Dermis blood vessel endothelial cell (primary cell): Measurements from ENCODE around the gene ABR. TPM values are rescaled to one million over a fixed set of nuclear protein-coding genes. Genes with fewer than 3 reads are reported as not detected.
"Not testable (repeated sequence)": the region's sequence is repeated elsewhere in the genome, so short reads cannot be mapped to it uniquely, and the experiment has no call there.

ENCODE experiments used
- DNase-seq: peaks from one replicate; pipeline ENCODE4 v3.0.0; 2010
- total RNA-seq: library from RNA; depleted of rRNA; stranded (reverse); fragments of >200 nt; gene quantifications from 2 replicates; pipeline ENCODE4 v1.2.3, GENCODE V29; 2014

The ABR gene
- total RNA-seq, 1 donor from 2014 or later = 38.5 TPM

DNA sequence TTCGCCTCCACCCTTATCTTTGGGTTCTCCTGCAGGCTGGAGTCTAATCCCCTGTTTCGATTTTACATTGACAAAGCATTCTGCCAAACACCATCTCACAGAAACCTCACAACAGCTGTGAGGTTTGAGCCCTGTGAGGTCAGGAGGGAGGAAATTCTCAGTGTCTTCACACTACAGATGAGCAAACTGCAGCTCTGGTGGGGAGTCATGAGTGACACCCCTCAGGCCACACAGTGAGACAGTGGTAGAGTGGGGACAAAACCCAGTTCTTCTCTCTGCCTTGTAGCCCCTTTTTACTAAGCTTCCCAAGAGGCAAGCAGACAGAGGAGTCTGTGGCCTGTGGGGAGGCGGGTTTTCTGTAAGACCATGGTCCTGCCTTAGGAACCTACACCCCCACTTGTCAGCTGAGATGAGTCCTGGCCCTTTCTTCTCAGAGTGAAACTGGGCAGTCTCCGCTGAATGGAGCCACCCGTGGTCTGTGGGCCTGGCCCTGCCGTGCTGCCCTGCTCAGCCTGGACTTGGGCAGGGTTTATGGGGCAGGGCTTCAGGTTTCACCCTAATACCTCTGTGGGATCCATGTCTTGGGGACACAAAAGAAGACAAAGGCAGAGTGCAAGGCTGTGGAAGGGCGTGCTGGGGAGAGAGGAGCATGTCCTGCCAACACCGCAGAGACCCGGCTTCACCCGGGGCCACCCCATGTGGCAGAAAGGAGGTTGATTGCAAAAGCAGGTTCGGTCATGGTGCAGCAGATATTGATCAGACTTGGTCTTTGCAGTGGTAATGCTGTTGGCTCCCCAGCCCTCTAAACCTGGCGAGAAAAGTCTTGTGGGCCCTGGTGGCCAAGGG is 59.0 kb downstream of the ABR start:
- DNase-seq = no peak

DNA sequence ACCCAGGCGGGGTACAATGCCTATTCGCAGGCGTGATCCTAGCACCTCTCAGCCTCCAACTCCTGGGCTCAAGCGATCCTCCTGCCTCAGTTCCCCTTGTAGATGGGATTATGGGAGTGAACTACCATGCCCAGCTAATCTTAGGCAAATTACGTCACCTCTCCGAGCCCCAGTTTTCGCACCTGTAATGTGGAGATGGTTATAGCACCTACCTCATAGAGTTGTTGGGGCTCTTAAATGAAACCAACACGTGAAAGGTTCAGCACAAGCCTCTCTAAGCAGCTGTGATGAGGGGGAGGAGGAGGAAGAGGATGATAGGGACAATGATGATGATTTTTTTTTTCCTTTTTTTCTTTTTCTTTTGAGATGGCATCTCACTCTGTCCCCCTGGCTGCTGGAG is 59.9 kb downstream of the ABR start:
- no peak for DNase-seq

DNA sequence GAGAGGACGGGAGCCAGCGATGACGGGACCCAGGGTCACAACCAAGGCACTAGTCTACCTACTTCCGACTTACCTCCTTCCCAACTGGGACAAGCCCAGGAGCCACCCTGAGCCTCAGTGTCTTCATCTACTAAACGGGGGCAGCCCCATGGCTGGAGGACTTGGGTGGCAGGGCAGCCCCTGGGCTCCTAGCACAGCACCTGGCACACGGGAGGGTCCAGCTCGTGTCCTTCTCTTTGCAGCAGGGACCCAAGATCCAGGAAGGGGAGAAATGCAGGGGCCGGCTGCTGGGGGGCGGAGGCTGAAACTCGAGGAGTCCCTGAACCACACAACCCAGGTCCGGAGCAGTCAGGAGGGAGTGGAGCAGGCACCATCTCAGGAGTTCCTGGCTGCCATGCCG is 63.2 kb downstream of the ABR start:
- DNase-seq = no peak

DNA sequence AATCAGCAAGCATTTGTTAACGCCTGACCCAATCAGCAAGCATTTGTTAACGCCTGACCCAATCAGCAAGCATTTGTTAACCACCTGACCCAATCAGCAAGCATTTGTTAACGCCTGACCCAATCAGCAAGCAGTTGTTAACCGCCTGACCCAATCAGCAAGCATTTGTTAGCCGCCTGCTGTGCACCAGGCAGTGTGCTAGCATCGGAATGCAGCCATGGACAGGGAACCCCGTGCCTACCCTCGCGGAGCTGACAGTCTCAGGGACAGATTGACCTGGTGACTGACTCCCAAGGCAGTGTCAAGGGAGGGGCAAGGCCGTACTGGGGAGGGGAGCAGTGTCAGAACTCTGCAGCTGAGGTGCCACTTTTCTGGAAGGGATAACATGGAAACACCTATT is 66.9 kb downstream of the ABR start:
- DNase-seq = no peak

DNA sequence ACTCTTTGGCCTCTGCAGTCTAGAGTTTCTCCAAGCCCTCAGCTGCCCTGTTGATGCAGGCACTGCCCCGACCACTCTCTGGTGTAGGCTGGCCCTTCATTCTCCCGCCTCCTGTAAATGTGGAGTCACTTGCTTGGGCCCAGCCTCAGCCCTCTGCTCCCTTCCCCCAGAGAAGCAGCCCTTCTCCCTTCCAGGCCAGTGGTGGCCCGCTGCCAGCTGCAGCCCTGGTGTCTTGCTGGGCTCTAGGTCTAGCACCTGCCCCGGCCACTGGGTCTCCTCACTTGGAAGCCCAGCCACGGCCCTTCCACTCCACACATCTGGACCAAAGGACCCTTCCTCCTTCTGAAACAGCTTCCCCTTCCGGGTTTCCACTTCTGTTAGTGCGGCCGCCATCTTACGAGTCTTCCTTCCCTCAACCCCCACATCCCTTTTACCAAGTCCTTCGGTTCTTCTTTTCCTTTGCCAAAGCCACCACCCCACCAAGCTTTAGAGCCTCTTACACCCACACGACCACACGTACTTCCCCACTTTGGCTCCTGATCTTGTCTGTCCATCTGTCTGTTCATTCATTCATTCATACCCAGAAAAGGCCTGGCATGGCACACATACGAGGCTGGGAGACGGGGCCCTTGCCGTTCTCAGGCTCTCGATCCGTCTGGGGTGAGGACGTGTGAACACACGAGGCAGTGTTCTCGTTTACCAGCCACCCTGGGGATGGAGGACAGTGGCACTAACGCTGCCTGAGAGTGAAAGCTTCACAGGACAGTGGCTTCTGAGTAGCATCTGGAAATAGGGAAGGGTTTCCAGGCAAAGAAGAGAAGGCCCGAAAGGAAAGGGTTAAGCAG is 68.0 kb downstream of the ABR start:
- no peak for DNase-seq

DNA sequence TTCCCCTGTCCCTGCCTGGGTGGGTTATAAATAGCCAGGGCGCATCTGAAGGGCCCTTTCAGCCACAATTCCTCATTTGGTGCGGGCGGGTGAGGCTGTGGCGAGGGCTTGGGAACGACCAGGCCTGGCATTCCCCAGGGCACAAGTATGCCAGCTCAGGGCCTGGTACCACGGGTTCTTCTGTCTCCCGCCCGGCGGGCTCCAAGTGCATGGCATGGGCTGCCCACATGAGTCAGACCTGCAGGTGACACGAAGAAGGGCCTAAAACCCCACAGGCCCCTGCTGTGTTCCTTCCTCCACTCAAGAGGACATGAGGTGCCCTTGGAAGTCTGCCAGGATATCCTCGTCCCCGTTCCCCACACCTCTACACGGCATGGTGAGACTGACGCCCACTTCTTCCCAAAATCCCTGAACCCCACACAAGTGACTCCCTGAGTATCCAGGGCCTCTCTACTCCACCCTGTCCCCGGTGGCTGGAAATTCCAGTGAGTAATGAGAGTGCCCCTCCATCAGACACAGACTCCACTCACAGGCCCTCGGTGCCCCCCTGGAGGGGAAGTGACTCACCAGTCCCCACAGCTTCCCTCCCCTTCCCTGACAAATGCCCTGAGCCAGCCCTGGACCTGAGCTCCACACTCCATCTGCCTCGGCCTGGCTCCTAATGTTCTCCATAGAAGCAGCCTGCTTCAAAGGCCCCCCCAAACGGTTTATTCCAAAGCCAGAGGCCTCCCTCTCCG is 68.8 kb downstream of the ABR start:
- peak; percentile 89 for DNase-seq

DNA sequence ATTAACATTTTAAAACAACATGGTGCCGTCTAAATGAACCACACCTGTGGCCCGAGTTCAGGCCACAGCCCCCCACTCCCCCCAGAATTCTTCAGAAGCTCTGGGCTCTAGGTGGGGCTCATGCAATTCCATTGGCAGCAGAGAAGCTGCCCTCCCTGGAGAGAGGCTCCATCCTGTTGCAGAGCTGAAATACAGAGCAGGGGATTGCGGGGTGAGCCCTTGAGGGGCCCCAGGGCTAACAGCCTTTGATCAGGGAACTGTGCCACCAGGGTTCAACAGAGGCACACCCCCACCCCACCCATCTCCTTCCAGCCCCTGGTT is 69.3 kb downstream of the ABR start:
- DNase-seq = no peak

DNA sequence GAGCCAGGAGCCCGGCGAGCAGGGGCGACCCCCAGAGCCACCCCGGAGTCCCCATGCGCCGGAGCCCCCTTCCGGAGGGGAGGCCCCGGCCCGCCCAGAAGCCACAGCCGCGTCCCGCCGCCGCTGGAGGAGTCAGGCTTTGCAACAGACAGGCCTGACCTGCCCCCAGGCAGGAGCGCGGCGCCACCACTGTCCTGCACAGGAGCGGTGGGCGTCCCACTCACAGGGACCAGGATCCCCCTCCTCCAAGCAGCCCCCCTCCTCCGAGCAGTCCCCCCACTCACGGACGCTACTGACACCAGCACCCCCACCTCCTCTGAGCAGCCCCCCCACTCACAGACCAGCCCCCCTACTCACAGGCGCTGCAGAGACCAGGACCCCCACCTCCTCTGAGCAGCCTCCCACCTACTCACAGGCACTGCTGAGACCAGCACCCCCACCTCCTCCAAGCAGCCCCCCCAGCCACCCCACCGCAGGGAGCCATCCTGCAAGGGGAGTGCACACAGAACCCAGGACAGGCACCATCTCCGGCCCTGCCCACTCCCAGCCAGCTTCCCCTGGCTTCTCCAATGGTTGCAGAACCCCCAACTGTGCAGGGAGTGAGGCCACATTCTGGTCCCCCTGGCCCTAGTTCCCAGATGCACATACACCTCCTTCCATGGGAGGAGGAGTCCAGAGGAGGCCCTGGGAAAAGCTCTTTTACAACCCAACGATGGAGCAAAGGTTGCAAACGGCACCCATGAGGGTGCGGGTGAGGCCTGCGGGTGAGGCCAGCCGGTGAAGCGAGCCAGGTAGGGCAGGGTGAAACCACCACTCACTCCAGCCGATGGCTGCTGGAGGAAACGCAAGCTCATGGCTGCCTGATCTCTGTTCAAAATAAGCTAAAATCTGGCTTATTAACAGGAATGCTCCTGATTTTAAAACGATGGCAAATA is 69.9 kb downstream of the ABR start:
- DNase-seq = peak; percentile 41

DNA sequence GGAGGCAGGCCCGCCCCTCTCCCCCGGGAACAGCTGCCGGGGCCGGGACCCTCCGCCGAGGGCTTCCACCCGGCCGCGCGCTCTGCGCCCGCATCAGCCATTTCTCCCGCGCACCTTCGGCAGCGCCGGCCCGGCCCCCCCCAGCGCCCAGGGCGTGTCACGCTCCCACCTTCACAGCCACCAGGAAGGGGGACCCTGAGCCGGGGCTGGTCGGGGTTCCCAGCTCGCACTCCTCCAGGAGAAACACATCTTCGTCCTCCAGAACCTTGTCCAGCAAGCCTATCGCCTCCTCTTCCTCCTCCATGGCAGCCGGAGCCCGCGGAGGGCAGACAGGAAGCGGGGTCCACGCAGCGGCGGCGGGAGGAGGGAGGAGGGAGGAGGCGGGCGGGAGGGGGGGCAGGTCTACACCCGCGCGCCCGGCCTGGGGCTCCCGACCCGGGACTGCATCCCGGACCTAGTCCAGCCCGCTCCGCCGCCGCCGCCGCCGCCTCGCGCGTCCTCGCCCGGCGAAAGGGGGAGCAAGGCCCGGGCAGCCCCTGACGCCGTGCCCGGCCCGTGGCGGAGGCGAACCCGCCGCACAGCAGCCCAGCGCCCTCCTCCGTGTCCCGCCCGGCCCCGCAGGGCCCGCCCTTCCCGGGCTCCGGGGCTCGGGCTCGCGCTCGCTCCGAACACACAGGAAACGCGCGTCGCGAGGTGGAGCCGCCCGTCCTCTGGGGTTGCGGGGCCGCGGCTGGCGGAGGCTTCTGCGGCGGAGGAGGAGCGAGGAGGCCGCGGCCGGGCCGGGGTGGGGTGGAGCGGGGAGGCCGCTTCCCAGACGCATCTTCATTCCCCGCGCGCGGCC is 70.8 kb downstream of the ABR start:
- DNase-seq = peak; percentile 57

DNA sequence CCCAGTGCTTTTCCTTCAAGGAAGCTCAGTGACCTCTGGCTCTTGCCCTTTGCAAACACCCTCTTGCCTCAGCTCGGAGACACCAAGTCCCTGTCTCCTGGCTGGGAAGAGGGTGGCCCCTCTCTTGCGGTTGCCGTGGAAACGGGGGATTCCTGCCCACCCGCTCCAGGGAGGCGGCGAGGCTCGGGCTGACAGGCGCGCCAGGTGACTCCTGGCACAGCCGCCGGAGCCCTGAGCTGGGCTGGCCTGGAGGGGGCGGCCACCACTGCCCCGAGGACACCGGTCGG is 71.4 kb downstream of the ABR start:
- DNase-seq = no peak

DNA sequence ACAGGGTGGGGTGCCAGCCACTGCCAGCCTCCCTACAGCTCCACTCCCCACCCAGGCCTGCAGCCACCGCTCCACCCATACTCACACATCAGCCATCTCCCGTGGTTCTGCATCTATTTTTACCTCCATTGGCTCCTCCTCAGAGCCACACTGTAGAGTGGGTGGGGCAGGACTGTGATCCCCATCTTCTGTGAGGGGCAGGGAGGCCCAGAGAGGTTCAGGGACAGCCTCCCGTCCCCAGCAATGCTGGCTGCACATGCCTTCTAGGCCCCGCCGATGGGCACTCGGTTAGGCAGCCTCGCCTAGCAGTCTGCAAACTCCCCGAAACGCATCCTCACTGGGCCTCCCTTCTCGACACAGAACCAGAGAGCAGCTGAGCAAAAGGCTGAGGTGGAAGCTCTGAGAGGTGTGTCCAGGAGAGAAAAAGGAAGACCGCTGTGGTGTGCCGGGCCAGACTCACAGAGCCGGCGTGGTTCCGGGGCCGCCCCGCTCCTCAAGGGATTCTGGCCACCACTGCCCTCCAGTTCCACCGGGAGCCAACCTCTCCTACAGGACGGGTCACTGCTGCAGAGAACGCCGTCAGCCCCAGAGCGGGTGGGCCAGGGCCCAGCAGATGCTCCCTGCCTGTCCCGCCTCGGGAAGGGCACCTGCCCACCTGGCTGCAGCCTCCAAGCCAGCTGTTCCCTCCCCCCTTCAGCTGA is 71.9 kb downstream of the ABR start:
- no peak for DNase-seq

DNA sequence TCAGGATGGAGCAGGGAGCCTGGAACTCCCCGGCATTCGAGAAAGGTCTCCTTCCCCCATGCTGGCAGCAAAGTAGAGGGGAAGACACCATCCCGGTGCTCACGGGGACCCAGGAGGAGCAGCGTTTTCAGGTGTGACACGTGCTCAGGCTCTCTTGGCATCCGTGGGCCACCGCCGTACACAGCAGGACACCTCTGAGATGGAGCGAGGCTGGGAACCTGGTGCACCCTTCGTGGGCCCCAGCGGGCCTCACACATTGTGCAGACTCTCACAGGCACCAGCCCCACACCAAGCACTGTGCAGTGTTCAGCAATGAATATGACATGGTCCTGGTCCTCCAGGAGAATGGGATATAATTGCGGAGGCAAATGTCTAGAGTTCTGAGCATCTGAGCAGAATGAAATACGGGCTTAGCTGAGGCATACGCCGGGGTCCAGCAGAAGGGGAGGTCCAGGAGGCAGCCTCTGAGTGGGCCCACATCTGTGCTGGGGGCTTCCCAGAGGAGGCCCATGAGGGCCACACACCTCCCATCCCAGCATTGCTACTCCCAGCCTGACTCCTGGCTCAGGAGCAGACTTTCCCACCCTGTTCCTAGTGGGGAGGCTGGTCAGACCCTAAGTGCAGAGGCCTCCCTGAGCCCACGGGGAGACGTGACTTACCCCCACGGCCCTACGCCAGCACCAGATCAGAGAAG is 72.6 kb downstream of the ABR start:
- DNase-seq = no peak

DNA sequence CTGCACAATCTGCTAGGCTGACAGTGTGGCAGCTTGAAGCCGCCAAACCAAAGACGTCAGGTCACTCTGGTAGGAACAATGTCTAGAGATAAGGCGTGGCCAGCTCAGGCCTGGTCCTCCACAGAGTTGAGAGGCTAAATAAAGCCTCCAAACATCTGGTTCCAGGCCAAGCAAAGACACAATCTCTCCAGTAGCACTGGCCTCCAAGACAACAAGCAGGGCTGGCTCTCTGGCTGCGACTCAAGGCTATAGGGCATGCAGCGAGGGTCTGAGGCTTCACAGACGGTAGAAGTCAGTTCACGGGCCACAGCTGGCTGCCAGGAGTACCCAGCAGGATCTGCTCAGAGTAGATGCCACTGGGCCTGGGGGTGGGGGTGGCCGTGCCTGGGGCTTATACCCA is 75.6 kb downstream of the ABR start:
- DNase-seq = no peak

DNA sequence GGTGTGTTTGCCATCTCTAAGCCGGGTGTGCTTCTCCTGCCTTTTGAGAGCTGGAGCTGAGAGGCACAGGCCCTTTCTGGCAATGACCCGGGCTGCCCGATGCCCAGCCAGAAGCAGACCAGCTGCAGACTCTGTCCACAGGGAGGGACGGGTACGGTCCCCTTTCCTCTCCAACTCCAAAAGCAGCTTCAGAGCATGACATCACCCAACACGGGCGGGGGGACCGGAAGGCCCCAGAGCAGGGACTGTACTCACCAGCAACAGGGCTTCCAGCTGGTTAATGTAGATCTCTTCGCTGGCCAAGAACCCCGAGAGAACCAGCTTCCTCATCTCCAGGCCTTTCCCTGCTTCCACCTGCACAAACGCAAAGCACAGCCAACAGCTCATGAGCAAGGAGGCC is 79.4 kb downstream of the ABR start:
- DNase-seq = no peak

DNA sequence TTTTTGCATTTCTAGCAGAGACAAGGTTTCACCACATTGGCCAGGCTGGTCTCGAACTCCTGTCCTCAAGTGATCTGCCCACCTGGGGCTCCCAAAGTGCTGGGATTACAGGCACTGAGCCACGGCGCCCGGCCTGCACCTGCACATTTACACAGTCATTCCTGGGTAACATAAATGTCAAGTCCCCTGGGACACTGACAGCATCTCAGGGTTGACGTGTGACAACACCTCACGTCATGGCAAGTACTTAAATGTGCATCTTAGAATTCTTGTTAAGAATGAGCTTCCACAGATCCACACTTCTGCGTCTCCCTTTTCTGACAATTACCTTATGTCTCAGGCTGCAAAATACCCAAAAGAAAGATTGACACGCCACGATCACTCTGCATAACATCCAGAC is 80.5 kb downstream of the ABR start:
- DNase-seq = no peak

DNA sequence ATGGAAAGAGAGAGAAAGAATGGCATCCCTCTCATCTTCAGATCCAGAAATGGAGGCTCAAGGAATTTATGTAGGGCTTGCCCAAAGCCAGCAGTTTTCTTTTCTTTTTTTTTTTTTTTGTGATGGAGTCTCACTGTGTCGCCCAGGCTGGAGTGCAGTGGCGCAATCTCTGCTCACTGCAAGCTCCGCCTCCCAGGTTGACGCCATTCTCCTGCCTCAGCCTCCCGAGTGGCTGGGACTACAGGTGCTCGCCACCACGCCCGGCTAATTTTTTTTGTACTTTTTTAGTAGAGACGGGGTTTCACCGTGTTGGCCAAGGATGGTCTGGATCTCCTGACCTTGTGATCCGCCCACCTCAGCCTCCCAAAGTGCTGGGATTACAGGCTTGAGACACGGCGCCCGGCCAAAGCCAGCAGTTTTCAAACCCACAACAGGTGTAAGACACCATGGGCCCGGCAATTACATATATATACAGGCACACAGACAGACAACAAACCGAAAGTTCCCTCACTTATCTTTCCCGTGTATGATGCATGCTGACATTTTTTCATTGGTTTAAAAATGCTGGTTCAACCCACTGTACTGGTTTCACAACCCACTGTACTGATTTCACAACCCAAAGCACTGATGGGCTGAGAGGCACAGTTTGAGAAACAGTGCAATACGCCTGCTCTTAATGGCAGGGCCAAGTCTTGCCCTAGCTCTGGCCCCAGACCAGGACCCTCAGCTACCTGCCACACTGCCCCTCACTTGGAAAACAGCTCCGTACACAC is 81.6 kb downstream of the ABR start:
- DNase-seq = not testable (repeated sequence)

DNA sequence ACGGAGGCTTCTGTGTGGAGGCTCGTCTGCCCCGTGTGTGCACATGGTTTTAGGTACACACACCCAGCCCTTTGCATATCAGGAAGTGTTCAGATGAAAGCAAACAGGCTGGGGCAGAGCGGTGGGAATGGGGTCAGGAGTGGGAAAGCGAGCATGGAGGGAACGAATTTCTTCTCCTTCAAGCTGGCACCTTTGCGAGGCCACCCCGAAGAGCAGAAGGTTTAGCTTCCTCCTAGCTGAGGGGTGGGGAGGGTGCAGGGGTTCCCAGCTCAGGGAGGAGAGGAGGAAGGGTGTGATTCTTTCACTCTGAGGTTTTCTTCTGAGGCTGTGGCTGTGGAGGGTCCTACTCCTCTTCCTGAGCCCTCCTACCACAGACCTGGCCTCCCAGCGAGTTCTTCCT is 83.6 kb downstream of the ABR start:
- DNase-seq = no peak

DNA sequence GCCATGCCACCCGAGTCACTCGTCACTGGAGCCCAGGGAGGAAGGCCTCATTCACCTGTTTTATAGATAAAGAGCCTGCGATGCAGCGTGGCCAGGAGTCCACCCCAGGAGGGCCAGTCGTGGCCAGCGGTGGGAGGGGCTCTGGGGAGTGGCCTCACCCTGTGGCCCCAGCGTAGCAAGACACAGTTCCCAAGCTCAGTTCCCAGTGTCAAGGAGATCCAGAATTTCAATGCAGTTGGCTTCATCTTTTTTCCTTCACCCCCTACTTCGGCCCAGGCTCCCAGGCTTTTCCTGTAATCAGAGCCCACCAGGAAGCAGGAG is 84.0 kb downstream of the ABR start:
- DNase-seq = no peak

DNA sequence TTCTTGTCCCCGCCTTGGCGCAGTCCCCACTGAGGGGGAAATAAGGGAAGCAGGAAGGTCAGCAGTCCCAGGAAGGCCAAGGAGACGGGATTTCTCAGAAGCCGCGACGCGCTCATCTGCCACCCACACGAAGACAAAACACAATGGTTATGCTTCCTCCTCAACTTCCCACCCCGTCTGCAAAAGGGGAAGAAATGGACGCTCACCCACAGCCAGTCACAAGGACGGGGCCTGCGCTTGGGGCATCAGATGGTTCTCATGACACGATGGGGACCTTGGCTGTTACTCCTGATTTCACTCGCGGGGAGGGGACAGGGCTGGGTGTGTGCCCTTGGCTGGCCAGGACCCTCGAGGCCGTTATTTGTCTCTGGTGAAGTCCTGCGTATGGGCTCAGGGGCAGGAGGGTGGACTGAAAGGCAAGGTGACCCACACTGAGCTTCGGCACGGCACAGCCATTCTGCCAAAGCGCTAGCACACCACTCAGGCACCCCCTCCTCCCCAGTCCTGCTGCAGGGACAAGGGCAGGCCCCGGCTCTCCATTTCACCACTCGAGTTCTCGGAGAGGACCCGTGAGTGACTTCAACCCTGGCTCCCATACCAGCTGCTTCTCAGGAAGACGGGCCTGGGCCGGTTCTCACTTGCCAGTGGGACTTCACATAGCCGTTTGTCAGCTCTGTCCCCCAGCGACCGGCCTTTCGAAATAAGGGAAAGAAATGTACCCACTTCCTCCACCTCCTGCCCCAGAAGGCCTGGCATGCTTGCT is 84.5 kb downstream of the ABR start:
- DNase-seq = no peak
